Measurements from ENCODE around the gene HHAT. TPM values are rescaled to one million over a fixed set of nuclear protein-coding genes. Genes with fewer than 3 reads are reported as not detected.

The HHAT gene
- total and polyA plus RNA-seq, 2 donors (not counting 3 experiments of a cell fraction or from before 2014, with no cell fraction given) = 2.4 to 4.3 TPM

DNA sequence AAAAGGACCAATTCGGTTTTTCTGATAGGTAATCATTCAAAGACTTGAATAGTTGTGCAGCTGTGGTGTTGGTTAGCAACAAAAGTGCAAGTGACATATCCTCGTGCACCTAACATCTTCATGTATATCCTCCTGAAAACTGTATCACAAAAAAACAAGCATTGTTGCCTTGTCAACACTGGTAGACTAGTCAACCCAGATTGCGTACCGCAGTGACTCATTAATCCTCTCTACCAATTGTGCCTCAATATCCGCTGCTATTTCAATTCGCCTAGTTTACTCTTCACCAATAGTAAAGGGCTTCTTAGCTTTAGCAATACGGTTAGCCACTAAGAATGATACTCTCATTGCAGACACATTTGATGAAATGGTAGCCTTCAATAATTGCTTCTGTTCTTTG, 3.5 kb downstream of the HHAT start:
- Histone ChIP-seq H3K4me1 (ENCODE audit: control insufficient read depth, extremely low read depth, insufficient read depth, low read length) (peaks cover 6% of the 10 kb centered on the region), H4K20me1 (replicated peaks; ENCODE audit: control insufficient read depth, extremely low read depth, insufficient read depth, low read length) (no peaks in the 10 kb centered on the region), H3K4me3 (replicated peaks in 1 of 3; ENCODE audit: insufficient read depth in 1 of 3, low read depth in 1 of 3, low read length in 3 of 3) (no peak overlapping the region), H3K4me2 (ENCODE audit: insufficient read depth, low read length) (no peak overlapping the region), H3K9ac (replicated peaks; ENCODE audit: extremely low read depth, insufficient read depth, low read length) (no peak overlapping the region), H3K79me2 (ENCODE audit: control insufficient read depth, insufficient read depth, low read length) (no peaks in the 10 kb centered on the region), H2AFZ (ENCODE audit: low read depth, low read length) (no peak overlapping the region), H3K9me3 (replicated peaks; ENCODE audit: control insufficient read depth, insufficient read depth, low read length) (no peaks in the 10 kb centered on the region), H3K27me3 (ENCODE audit: control insufficient read depth in 2 of 2, insufficient read depth in 2 of 2, low read length in 2 of 2) (peaks cover 0 to 2% of the 10 kb centered on the region in 2 experiments), H3K36me3 (ENCODE audit: control insufficient read depth in 2 of 2, extremely low read depth in 1 of 2, insufficient read depth in 2 of 2, low read length in 2 of 2) (no peaks in the 10 kb centered on the region), H3K9me1 (replicated peaks; ENCODE audit: control insufficient read depth, extremely low read depth, insufficient read depth, low read length) (no peaks in the 10 kb centered on the region), H3K27ac (ENCODE audit: insufficient read depth, low read depth, low read length) (no peak overlapping the region)
- CTCF ChIA-PET = no interaction called here
- POLR2A ChIA-PET = no interaction called here
- no peak for FAIRE-seq
- TF ChIP-seq FOS (IDR thresholded peaks at IDR 0.05; ENCODE audit: borderline replicate concordance, insufficient read depth, low read length) (no peak), EZH2 (IDR thresholded peaks at IDR 0.05; ENCODE audit: borderline replicate concordance, low read depth, low read length, severe bottlenecking) (no peak), GATA2 (IDR thresholded peaks at IDR 0.05; ENCODE audit: insufficient read depth, insufficient read length, low read depth, low read length) (no peak), JUN (IDR thresholded peaks at IDR 0.05; ENCODE audit: borderline replicate concordance, insufficient read depth, insufficient read length, low read depth) (no peak), MYC (IDR thresholded peaks at IDR 0.05; ENCODE audit: low read depth, low read length) (no peak), POLR2A (IDR thresholded peaks at IDR 0.05; ENCODE audit: low read depth, low read length) (no peak), POLR2AphosphoS5 (IDR thresholded peaks at IDR 0.05; ENCODE audit: insufficient read depth, low read depth, low read length) (no peak)
- TF ChIP-seq, protein P1, sequence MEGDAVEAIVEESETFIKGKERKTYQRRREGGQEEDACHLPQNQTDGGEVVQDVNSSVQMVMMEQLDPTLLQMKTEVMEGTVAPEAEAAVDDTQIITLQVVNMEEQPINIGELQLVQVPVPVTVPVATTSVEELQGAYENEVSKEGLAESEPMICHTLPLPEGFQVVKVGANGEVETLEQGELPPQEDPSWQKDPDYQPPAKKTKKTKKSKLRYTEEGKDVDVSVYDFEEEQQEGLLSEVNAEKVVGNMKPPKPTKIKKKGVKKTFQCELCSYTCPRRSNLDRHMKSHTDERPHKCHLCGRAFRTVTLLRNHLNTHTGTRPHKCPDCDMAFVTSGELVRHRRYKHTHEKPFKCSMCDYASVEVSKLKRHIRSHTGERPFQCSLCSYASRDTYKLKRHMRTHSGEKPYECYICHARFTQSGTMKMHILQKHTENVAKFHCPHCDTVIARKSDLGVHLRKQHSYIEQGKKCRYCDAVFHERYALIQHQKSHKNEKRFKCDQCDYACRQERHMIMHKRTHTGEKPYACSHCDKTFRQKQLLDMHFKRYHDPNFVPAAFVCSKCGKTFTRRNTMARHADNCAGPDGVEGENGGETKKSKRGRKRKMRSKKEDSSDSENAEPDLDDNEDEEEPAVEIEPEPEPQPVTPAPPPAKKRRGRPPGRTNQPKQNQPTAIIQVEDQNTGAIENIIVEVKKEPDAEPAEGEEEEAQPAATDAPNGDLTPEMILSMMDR (IDR thresholded peaks at IDR 0.05; ENCODE audit: extremely low read depth in 1 of 2, insufficient read depth in 1 of 2, low read depth in 1 of 2, low read length in 2 of 2) = no peak
- TF ChIP-seq, protein P2, sequence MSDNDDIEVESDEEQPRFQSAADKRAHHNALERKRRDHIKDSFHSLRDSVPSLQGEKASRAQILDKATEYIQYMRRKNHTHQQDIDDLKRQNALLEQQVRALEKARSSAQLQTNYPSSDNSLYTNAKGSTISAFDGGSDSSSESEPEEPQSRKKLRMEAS (IDR thresholded peaks at IDR 0.05; ENCODE audit: insufficient read depth, insufficient read length) = no peak
- dilution Hi-C loops (cut with MboI; ENCODE audit: extremely low pct_ligation_motif_present, low sequenced_read_pairs) = no loop called here
- intact Hi-C loops (cut with micrococcal nuclease) = no loop called here
- no peak for DNase-seq (ENCODE audit: low read depth, low spot score)
- BruUV-seq (replicated peaks) = no TSS peak
